ENCODE data around the gene FRS2.
A peak's percentile ranks its signal among the peaks of the same experiment; 100 is the strongest.

FRS2 gene

GRCh38 chr12:69490920-69491643 is 20.9 kb downstream of the FRS2 start:
- no peak overlapping the region for H2AFZ ChIP-seq (ENCODE audit: low read depth, low read length)
- H4K20me1 ChIP-seq (ENCODE audit: insufficient read depth, low read length): 0 out of 2 replicates have a peak, but pooled peaks cover 2% of the 10 kb centered on the region
- peaks cover 61% of the 10 kb centered on the region for H3K79me2 ChIP-seq (ENCODE audit: low read length)
- no peaks in the 10 kb centered on the region for H3K4me1 ChIP-seq (ENCODE audit: low read length)
- H3K4me2 ChIP-seq (ENCODE audit: low read length): no peak overlapping the region
- TF ChIP-seq CTCF (IDR thresholded peaks at IDR 0.05; ENCODE audit: low read depth, low read length) (no peak), EZH2phosphoT487 (IDR thresholded peaks at IDR 0.05; ENCODE audit: low read depth) (no peak)
- H3K4me3 ChIP-seq (ENCODE audit: low read length): no peak overlapping the region
- no peaks in the 10 kb centered on the region for H3K27me3 ChIP-seq (ENCODE audit: low read depth, low read length)
- no peak overlapping the region for H3K27ac ChIP-seq (ENCODE audit: low read length)
- H3K36me3 ChIP-seq (replicated peaks; ENCODE audit: low read depth, low read length): peaks cover 21% of the 10 kb centered on the region
- no peaks in the 10 kb centered on the region for H3K9me3 ChIP-seq (ENCODE audit: insufficient read depth, low read length)
- no peak overlapping the region for H3K9ac ChIP-seq (ENCODE audit: low read length)

- Histone ChIP-seq H3K79me2 (ENCODE audit: low read length) (peaks cover 66% of the 10 kb centered on the region), H3K4me1 (ENCODE audit: low read length) (peaks cover 11% of the 10 kb centered on the region), H3K4me3 (ENCODE audit: low read length) (no peak overlapping the region), H4K20me1 (ENCODE audit: insufficient read depth, low read length) (0 out of 2 replicates have a peak, but pooled peaks cover 2% of the 10 kb centered on the region), H3K27ac (ENCODE audit: low read length) (no peak overlapping the region), H3K9ac (ENCODE audit: low read length) (no peak overlapping the region), H3K4me2 (ENCODE audit: low read length) (no peak overlapping the region), H3K36me3 (replicated peaks; ENCODE audit: low read depth, low read length) (peaks cover 7% of the 10 kb centered on the region), H3K27me3 (ENCODE audit: low read depth, low read length) (no peaks in the 10 kb centered on the region), H2AFZ (ENCODE audit: low read depth, low read length) (no peak overlapping the region), H3K9me3 (ENCODE audit: insufficient read depth, low read length) (no peaks in the 10 kb centered on the region)
- no peak for TF ChIP-seq CTCF (IDR thresholded peaks at IDR 0.05; ENCODE audit: low read depth, low read length)
- TF ChIP-seq EZH2phosphoT487 (IDR thresholded peaks at IDR 0.05; ENCODE audit: low read depth): no peak
Observed at GRCh38 chr12:69492739-69493138, 22.6 kb downstream of the FRS2 start.

- Histone ChIP-seq H3K9ac (ENCODE audit: low read length) (no peak overlapping the region), H3K9me3 (ENCODE audit: insufficient read depth, low read length) (no peaks in the 10 kb centered on the region), H3K36me3 (replicated peaks; ENCODE audit: low read depth, low read length) (peaks cover 3% of the 10 kb centered on the region), H3K4me2 (ENCODE audit: low read length) (no peak overlapping the region), H2AFZ (ENCODE audit: low read depth, low read length) (no peak overlapping the region), H3K79me2 (ENCODE audit: low read length) (peaks cover 78% of the 10 kb centered on the region), H3K4me1 (ENCODE audit: low read length) (peaks cover 21% of the 10 kb centered on the region), H4K20me1 (ENCODE audit: insufficient read depth, low read length) (peaks cover 2% of the 10 kb centered on the region; the same call in 1 of the 2 replicates), H3K27me3 (ENCODE audit: low read depth, low read length) (no peaks in the 10 kb centered on the region), H3K4me3 (ENCODE audit: low read length) (no peak overlapping the region), H3K27ac (ENCODE audit: low read length) (no peak overlapping the region)
- TF ChIP-seq EZH2phosphoT487 (IDR thresholded peaks at IDR 0.05; ENCODE audit: low read depth) (no peak), CTCF (IDR thresholded peaks at IDR 0.05; ENCODE audit: low read depth, low read length) (no peak)
Observed at GRCh38 chr12:69495071-69495470, 24.9 kb downstream of the FRS2 start.

- TF ChIP-seq CTCF (IDR thresholded peaks at IDR 0.05; ENCODE audit: low read depth, low read length) (no peak), EZH2phosphoT487 (IDR thresholded peaks at IDR 0.05; ENCODE audit: low read depth) (no peak)
- H3K79me2 ChIP-seq (ENCODE audit: low read length): peaks cover 82% of the 10 kb centered on the region
- peaks cover 3% of the 10 kb centered on the region for H3K36me3 ChIP-seq (replicated peaks; ENCODE audit: low read depth, low read length)
- H3K4me2 ChIP-seq (ENCODE audit: low read length): peak overlapping the region; percentile 93
- H3K27me3 ChIP-seq (ENCODE audit: low read depth, low read length): no peaks in the 10 kb centered on the region
- H3K9ac ChIP-seq (ENCODE audit: low read length): peak overlapping the region; percentile 56; the same call in 1 of the 2 replicates
- H3K27ac ChIP-seq (ENCODE audit: low read length): peak overlapping the region; percentile 82
- H3K4me3 ChIP-seq (ENCODE audit: low read length): peak overlapping the region; percentile 70
- no peaks in the 10 kb centered on the region for H3K9me3 ChIP-seq (ENCODE audit: insufficient read depth, low read length)
- peaks cover 40% of the 10 kb centered on the region for H3K4me1 ChIP-seq (ENCODE audit: low read length)
- 0 out of 2 replicates have a peak overlapping the region, but pooled peaks have one; percentile 74 for H2AFZ ChIP-seq (ENCODE audit: low read depth, low read length)
- peaks cover 15% of the 10 kb centered on the region for H4K20me1 ChIP-seq (ENCODE audit: insufficient read depth, low read length)
Observed at GRCh38 chr12:69497308-69498026, 27.3 kb downstream of the FRS2 start.
